Hippocampal formation (tissue), 2 donors: ENCODE results near the gene UBE2N.
A peak's percentile ranks its signal among the peaks of the same experiment; 100 is the strongest.

Experiments
- DNase-seq, 2 donors: peaks; one replicate each; lab custom pipeline; 2025; lab: John Stamatoyannopoulos, UW

Gene UBE2N

DNA sequence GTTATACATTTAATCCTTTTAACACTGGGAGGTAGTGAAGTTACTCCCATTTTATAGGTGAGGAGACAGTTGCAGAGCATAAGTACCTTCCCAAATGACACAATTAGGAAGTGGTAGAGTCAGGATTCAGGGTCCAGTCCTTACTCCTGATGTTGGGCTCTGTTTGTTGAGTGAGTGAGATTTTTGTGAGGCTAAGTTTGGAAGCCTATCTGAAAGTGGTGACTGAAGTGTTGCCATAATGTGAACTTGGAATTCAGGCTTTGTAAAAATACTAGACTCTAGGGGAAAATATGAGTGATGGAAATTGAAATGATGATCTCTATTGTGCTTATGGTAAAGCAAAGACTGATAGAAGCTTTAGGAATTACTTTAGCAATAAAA lies 61.8 kb downstream of the UBE2N start:
- no peak for DNase-seq

DNA sequence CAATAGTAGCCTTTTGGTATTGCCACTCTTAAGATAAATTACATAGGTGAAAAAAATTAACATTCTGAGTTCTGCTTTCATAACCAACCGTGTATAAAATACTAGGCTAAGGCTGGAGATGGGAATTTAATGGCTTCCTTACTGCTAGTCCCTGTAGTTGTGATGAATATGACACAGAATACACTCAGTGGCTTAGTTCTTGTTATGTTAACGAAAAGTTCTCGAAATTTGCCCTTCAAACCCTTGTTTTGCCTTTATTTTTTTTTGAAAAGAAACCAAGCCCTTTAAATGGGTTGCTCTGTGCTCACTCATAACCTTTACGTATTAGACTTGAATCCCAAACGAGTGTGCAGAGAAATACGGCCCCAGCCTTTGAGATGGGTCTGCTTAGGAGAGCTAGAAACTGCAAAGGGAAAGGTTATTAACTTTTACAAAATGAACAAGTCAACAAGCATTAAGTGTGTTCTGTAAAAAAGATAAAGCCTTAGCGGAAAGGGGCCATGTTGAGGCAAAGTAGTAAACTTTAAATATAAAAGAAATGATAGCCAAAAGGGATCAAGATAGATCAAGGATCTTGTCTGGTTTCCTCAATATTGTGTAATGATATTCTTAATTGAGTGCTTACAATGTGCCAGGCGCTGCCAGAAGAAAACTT lies 62.3 kb downstream of the UBE2N start:
- DNase-seq = no peak

DNA sequence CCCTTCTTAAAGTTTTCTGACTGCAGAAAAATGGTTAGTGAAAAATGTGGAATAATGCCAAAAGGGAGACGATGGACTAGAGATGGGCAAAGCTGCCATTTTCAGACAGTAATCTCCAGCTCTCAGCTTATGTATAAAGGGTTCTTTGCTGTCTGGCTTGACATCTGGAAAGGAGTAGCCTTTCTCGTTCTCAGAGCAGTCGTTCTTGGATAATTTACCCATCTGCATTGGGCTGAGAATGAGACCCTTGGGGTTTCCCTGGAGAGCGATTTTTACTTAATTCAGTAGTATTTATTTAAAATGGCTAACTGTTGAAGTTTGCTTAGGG lies 62.8 kb downstream of the UBE2N start:
- DNase-seq = peak in 1 of 2 donors; percentile 70

DNA sequence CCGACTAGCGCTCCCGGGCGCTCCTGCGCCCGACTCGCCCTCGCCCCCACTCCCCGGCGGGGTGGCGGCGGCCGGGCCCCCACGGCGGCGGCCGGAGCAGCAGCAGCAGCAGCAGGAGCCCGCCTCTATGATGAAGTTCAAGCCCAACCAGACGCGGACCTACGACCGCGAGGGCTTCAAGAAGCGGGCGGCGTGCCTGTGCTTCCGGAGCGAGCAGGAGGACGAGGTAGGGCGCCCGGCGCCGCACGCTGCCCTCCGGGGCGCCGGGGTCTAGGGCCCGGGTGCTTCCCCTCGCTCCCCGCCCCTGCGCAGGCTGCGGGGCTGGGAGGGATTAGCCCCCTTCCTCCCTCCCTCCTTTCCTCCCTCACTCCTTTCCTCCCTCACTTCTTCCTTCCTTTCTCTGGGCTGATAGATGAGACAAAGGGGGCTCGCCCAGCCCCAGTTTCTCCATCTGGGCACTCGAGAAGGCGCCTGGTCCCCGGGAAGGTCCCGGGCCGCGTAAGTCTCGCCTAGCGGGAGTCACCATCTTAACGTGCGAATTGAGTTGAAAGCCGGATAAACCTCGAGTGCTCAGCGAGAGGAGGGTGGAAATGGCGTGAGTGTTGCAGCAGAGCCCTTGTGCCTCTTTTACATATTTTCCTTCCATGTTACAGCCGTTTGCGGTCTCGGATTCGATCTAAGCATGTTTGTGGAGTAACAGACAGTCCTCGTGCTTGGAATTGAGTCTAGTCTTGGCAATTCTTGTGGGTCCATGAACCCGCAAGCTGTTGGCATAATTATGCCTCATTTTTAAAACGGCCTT lies 63.4 kb downstream of the UBE2N start:
- DNase-seq = peak; percentile 16 to 70

DNA sequence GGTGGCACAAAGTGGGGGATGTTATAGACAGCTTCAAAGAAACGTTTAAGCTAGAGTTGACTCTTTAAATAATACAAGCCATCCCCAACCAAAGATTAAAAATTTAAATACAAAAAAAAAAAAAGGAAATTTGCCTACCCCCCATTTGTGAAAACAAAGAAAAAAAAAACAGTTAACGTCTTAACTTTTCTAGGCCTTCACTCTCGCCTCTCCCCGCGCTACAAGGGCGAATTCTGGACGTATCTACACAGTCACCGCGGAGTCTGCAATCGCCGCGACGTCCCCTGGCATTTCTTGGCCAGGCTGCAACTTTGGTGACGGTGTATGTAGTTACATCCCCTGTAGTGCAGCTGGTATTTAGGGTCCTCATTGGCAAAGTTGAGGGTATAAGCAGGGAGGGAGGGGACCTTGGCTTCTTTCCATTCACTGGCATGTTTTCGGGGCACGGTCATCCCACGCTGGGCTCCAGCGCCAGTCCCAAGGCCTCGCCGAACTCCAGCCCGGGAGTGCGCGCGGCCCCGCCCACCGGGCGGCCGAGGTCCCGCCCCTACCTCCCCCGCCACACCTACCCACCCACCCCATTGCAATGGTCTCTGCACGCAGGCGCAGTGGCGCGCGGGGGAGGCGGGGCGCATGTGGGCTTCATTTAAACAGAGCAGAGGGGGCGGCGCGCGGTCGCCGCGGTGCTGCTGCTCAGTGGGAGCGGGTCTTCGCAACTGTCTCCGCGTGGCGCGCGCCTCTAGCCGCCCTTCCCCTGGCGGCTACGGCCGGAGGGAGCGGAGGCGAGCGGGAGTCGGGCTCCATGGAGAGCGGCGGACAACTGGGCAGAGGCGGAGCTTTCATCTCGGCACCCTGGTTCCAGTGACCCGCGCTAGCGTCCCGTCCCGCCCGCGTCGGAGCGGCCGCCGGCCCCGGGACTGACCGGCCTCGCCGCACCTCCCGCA lies 64.2 kb downstream of the UBE2N start, which contains the start of gene NUDT4:
TSS of gene NUDT4 (plus strand) at position 674 of the 944 bp plus-strand sequence. CDS start 398 bp downstream, outside the sequence.
- peak; percentile 79 to 93 for DNase-seq

DNA sequence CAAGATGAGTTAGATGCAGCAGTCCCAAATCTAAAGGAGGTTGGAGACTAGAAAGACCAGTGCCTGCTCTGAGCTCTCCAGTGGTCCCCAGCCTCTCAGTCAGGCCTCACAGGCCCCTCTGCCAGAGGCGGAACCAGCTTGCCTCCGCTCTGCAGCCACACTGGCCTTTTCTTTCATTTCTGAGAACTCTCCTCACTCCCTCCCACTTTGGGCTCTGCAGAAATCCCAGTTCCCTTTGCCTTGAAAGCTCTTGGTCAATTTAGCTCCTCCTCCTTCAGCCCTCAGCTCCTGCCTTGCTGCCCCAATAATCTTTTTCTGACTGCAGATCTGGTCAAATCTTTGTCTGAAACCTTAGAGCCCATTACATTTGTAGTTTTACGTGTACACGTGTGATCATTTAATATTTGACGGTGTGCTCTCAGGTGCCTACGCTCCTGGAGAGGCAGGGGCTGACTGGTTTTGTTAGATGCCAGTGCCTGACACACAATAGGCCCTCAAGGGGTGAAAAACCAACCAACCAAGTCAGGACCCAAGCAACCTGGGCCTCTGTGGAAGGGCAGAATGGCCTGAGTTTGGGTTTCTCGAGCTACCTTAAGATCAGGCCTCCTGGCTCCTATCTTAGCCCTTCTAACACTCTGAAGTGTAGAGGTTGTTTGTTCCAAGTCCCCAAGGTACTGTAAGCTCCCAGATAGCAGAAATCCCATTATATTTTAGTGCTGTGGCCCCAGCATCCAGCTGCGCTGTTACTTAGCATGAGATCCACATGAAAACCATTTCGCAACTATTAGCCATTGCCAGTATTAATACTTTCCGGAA lies 65.1 kb downstream of the UBE2N start:
- peak; percentile 37 to 38 for DNase-seq

DNA sequence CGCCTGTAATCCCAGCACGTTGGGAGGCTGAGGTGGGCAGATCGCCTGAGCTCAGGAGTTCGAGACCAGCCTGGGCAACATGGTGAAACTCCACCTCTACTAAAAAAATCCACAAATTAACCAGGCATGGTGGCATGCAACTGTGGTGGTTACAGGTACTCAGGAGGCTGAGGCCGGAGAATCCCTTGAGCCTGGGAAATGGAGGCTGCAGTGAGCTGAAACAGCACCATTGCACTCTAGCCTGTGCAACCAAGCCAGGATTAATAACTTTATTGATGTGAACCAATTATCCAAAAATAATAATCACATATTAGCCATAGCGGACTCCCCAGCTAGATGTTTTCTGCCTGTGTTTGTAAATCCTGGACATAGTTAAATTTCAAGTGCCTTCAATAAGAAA lies 65.8 kb downstream of the UBE2N start:
- DNase-seq = no peak

DNA sequence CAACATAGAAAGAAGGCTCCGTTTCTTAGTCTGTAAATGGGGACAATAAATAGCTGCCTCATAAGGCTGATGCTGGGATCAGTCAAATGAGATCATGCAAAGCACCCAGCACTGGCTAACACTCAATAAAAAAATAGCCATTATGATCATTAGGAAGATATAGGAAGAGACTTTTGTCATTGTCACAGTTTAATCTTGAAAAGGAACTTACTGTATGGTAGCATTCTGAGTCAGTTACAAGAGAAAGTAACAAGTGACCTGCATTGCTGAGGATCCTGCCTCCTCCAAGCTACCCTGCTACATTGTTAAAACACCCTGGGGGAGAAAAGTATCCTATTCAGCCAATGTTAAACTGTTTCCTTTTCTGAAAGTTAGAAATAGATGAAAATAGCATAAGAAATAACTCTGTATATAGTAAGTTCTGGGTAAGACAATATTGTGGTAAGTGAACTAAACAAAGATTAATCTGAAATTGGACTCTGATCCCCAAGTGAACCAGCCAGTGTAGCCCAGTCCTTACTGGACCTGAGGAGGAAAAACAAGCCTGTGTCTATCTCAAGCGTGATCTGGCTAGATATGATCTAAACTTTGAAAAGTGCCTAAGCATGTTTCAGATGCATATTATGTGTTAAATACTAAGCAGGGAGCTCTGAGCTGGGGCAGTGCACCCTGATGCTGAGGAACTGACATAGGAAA lies 67.6 kb downstream of the UBE2N start:
- DNase-seq = no peak

DNA sequence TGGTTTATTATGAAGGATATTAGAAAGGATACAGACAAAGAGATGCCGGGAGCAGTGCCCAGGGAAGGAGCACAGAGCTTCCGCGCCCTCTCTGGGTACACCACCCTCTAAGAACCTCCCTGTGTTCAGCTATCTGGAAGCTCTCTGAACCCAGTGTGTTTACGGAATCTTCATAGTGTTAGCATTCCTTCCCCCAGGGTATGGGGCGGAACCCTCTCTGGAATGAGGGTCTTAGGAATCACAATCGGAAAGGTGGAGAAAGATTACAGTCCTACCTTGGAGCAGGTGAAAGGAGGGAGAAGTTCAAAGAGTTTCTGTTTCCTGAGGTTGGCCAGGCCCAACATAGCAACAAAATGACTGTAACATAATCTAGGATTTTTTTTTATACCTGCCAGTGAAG lies 70.8 kb downstream of the UBE2N start:
- DNase-seq = no peak

DNA sequence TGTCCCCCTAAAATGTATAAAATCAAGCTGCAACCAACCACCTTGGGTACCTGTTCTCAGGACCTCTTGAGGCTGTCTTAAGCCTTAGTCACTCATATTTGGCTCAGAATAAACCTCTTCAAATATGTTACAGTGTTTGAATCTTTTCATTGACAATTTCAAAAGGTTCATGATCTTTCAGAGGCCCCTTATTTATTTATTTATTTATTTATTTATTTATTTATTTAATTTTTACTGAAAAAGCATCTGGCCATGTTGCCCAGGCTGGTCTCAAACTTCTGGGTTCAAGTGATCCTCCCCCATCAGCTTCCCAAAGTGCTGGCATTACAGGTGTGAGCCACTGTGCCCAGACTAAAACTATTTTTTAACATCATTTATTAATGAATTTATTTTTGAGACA lies 72.2 kb downstream of the UBE2N start:
- no peak for DNase-seq

DNA sequence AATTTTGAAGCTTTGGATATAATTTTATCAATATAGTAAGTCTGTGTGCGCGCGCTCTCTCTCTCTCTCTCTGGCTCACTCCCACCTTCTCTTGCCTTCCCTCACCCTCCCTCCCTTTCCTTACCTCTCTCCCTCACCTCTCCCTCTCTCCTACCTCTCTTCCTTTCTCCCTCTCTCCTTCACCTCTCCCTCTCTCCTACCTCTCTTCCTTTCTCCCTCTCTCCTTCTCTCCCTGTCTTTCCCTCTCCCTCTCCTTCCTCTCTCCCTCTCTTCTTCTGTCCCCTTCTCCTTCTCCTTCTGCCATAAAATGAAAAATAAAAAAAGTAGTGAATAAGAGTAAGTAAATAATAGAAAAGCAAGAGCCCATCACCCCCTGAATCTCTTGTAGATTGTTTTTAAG lies 73.0 kb downstream of the UBE2N start:
- no peak for DNase-seq

DNA sequence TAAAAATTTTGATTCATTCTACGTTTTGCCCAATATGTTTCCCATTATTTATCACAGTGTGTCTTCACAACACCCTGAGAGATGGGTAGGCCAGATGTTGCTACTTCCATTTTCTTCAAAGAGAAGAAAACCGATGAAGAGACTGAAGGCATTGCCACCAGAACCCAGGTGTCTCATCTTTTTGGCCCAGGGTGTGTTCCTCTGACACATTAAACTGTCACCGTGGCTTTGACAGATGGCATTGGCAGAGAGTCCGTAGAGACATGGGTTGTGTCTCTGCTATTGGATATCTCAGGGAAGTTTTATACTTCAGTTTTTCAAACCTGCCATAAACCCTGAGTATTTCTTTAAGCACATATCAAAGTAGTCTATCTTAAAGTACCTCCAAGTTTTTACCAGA lies 75.3 kb downstream of the UBE2N start:
- no peak for DNase-seq

DNA sequence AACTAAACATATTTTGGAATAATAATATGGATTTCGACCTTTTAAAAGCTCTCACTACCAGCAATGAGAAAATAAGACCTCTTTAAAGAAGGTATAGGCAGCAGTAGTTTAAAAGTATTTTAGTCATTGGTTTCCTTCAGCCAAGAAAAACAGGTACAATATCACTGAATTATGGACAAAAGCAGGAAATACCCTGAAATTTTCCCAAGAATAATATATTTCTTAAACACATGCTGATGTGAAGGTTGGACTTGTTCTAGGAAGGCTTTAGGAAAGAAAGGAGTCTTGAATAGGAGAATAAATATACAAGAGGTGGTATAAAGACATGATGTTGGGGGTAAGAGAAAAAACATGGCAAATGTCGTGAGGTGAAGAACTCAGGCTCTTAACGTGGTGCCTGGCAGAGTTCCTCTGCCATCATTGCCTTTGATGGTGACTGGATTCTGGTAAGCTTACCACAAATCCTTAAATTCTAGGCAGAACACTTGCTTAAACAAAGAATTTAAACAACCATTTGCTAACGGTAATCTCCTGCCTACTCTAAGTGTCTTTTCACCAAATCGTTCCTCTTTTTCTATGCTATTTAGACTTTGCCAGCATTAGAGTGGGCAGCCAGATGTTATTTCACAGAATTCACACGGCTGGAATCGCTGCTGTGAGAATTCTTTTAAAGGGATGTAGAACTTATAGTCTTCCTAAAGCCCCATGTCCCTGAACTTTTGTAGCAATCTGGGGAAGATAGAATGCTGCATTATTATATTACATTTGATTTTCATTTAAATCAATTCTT lies 75.9 kb downstream of the UBE2N start:
- no peak for DNase-seq

DNA sequence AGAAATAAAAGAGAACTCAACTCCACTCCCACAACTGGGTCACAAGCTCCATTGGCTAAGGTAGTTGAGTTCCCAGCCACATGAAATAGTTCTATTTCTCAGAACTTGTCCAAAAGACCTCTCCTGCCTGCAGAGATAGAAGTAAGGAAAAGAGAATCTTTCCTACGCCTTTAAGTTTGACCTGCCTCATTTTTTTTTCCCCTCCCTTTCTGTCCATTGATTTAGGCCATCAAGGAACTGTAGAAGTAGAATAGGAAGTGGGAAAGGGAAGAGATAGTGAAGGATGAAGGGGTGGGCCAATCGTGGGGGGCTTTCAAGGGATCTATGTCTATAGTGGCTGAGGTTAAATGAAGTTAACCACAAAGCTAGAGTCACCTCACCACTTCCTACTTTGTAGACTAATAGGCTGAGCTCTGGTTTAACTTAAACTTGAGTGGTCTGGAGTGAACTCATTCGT lies 77.9 kb downstream of the UBE2N start:
- no peak for DNase-seq

DNA sequence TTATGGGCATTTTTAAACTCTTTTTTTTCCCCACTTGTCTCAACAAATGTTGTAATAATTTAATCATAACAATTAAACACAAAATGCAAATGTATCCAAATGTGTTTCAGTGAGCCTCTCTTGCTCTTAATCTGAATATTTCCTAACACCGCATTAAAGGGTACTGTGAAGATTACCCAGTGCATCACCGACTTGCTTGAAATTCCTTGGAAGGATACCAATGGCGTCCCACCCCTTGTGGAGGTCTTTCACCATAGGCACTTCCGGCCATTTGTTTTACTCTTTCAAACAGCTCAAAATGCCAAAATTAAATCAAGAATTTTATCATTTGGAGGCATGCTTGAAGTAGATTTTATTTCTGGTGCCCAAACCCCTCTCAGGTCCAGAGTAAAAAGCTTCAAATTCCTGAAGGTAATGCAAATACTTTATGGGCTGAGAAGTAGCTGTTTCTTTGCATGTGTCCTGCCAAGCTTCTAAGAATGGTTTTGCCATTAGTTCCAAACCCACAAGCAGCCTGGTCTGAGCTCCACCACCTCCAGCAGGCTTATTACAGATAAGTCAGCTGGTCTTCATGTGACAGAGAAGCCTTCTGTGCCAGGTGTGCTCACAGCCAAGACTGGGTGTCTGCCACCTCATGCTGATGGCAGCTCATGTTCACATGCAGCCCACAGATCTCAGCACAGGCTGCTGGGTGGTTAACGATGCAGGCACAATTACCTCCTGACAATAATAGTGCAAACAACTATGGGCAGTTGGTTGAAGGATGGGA lies 80.4 kb downstream of the UBE2N start:
- peak in 1 of 2 donors; percentile 2 for DNase-seq

DNA sequence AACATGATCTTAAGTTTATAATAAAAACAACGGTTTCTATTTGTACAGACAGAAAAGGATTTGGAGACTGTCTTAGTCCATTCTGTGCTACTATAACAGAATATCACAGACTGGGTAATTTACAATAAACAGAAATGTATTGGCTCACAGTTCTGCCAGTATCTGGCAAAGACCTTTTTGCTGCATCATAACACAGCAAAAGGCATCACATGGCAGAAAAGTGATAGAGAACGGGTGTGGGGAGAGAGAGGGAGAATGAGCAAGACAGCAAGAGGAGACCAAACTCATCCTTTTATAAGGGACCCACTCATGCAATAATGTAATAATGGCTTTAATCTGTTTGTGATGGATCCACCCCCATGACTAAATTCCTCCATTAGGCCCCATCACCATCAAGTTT lies 81.1 kb downstream of the UBE2N start:
- no peak for DNase-seq

DNA sequence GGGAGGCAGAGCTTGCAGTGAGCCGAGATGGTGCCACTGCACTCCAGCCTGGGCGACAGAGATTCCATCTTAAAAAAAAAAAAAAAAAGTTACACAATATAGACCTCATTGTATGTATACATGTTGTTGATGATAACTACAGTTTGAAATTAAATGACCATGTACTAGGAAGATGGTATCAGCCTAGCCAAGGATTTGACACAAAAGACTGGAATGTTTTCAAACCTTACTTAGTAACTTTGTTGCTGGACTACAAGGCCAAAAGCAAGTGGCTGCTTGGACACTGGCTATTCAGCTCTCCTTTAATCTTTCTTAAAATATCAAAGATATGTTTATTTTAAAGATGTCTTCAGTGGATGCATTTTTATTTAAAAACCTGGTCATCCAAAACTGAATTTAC lies 82.9 kb downstream of the UBE2N start:
- DNase-seq = no peak

DNA sequence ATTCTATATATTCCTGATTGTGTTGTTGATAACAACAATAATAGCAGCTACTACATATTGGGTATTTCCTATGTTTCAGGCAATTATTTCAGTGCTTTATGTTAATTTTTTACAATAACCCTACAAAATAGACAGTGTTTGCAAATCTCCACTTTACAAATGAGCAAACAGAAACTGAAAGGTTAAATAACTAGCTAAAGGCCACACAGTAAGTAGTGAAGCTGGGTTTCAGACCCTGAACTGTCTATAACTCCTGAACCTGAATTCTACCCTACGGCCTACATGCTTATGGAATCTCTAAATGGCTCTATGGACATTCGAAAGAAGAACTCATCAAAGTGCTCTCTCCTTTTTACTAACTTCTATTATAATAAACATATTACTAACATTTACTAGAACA lies 83.7 kb downstream of the UBE2N start:
- DNase-seq = no peak

DNA sequence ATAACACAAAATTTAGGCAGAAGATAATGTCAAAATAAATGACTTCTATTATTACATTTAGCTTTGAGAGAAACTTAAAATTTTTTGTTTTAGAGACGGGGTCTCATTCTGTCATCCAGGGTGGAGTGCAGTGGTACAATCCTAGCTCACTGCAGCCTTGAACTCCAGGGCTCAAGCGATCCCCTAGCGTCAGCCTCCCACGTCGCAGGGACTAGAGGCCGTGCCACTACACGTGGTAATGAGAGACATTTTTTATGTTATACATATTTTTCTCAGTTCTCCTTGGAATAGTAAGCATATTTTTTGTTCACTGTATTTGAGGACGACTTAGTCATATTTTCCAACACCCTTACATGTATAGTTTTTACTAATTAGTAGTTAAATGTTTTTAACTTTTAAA lies 85.5 kb downstream of the UBE2N start:
- no peak for DNase-seq
